CD14-positive monocyte (primary cell): ENCODE data around the gene NID2. TPM values are rescaled to one million over a fixed set of nuclear protein-coding genes. Genes with fewer than 3 reads are reported as not detected.

ENCODE experiments used
- DNase-seq, 3 donors: peaks; one replicate each; pipeline ENCODE4 v3.0.0-alpha.2; 2011 to 2022
- H2AFZ ChIP-seq: 2 replicates; pipeline ENCODE4 v1.6.0; 2012; ENCODE audit warnings: mild to moderate bottlenecking, low read depth, low read length, inconsistent platforms; ENCODE audit not compliant: insufficient read depth, poor library complexity, severe bottlenecking
- H3K27ac ChIP-seq, 2 donors: 1 replicate in 1 of 2; 2 replicates in 1 of 2; pipeline ENCODE4 v1.5.1; 2012 to 2013; ENCODE audit warnings: low read length in 2 of 2, control low read depth in 1 of 2, inconsistent platforms in 1 of 2, low read depth in 1 of 2, mild to moderate bottlenecking in 1 of 2
- H3K27me3 ChIP-seq, 2 donors: one replicate each; pipeline versions ENCODE4 v1.6.0 to v1.6.1; 2011 to 2013; ENCODE audit warnings: low read length in 2 of 2; ENCODE audit not compliant: control insufficient read depth in 2 of 2, insufficient read depth in 2 of 2
- H3K36me3 ChIP-seq, 2 donors: replicated peaks in 1 of 2; 1 replicate in 1 of 2; 2 replicates in 1 of 2; pipeline versions ENCODE4 v1.5.1 to v1.6.1; 2012 to 2013; ENCODE audit warnings: low read length in 2 of 2, control low read depth in 1 of 2, inconsistent platforms in 1 of 2, mild to moderate bottlenecking in 1 of 2; ENCODE audit not compliant: insufficient read depth in 2 of 2, control insufficient read depth in 1 of 2
- H3K4me1 ChIP-seq, 2 donors: 1 replicate in 1 of 2; 2 replicates in 1 of 2; pipeline versions ENCODE4 v1.5.1 to v1.6.1; 2012 to 2013; ENCODE audit warnings: low read length in 2 of 2, control low read depth in 1 of 2, inconsistent platforms in 1 of 2, mild to moderate bottlenecking in 1 of 2, moderate library complexity in 1 of 2; ENCODE audit not compliant: insufficient read depth in 2 of 2, control insufficient read depth in 1 of 2
- H3K4me2 ChIP-seq: replicated peaks from 2 replicates; pipeline ENCODE3; 2012; ENCODE audit warnings: low read length, moderate library complexity, mild to moderate bottlenecking; ENCODE audit not compliant: poor library complexity, severe bottlenecking; ENCODE audit errors: extremely low read depth
- H3K4me3 ChIP-seq, 3 experiments: fragments of 200-600 bp in 1 of 3; sonication (generic) in 1 of 3; replicated peaks in 1 of 3; 1 replicate in 2 of 3; 2 replicates in 1 of 3; pipeline ENCODE4 v1.5.1; 2011 to 2013; ENCODE audit warnings: low read length in 3 of 3, mild to moderate bottlenecking in 3 of 3, control low read depth in 2 of 3, low read depth in 2 of 3, inconsistent platforms in 1 of 3, moderate library complexity in 1 of 3
- H3K79me2 ChIP-seq: 2 replicates; pipeline ENCODE4 v1.6.0; 2012; ENCODE audit warnings: mild to moderate bottlenecking, control low read depth, inconsistent platforms, low read length, moderate library complexity; ENCODE audit not compliant: insufficient read depth
- H3K9ac ChIP-seq: 2 replicates; pipeline ENCODE4 v1.6.0; 2017; ENCODE audit warnings: low read length, mild to moderate bottlenecking; ENCODE audit not compliant: insufficient read depth, poor library complexity, severe bottlenecking
- H3K9me3 ChIP-seq, 2 donors: replicated peaks in 1 of 2; 1 replicate in 1 of 2; 2 replicates in 1 of 2; pipeline versions ENCODE4 v1.5.1 to v1.6.1; 2012 to 2013; ENCODE audit warnings: low read length in 2 of 2, control low read depth in 1 of 2; ENCODE audit not compliant: control insufficient read depth in 1 of 2, insufficient read depth in 1 of 2
- H4K20me1 ChIP-seq: 2 replicates; pipeline ENCODE4 v1.6.0; 2012; ENCODE audit warnings: mild to moderate bottlenecking, low read length, control low read depth, moderate library complexity; ENCODE audit not compliant: insufficient read depth
- H3K27ac Mint-ChIP-seq, 7 donors: one replicate each; pipeline ENCODE4 v1.8.0; 2020; ENCODE audit warnings: mild to moderate bottlenecking in 7 of 7, mixed read lengths in 7 of 7, moderate library complexity in 6 of 7, inconsistent platforms in 2 of 7
- H3K27me3 Mint-ChIP-seq, 3 donors: one replicate each; pipeline ENCODE4 v1.8.0; 2021 to 2022; ENCODE audit warnings: low read depth in 3 of 3, mild to moderate bottlenecking in 3 of 3, mixed read lengths in 3 of 3, moderate library complexity in 3 of 3, inconsistent platforms in 1 of 3
- H3K36me3 Mint-ChIP-seq, 2 donors: one replicate each; pipeline ENCODE4 v1.8.0; 2020; ENCODE audit warnings: mixed read lengths in 2 of 2, inconsistent platforms in 1 of 2, mild to moderate bottlenecking in 1 of 2
- H3K4me1 Mint-ChIP-seq: one replicate; pipeline ENCODE4 v1.8.0; 2020; ENCODE audit warnings: mild to moderate bottlenecking, mixed read lengths
- H3K4me3 Mint-ChIP-seq, 2 donors: one replicate each; pipeline ENCODE4 v1.8.0; 2020; ENCODE audit warnings: mild to moderate bottlenecking in 2 of 2, mixed read lengths in 2 of 2, moderate library complexity in 1 of 2
- H3K9me3 Mint-ChIP-seq, 7 donors: one replicate each; pipeline ENCODE4 v1.8.0; 2020 to 2022; ENCODE audit warnings: mixed read lengths in 7 of 7, mild to moderate bottlenecking in 6 of 7, moderate library complexity in 6 of 7, inconsistent platforms in 2 of 7
- CTCF ChIP-seq: fragments of 200-600 bp; IDR thresholded peaks from one replicate; pipeline ENCODE4 v1.8.0; 2022; ENCODE audit warnings: antibody characterized with exemption, mild to moderate bottlenecking
- WGBS: methylation state at CpG from one replicate; pipeline ENCODE4 v1.1.5; 2013; ENCODE audit warnings: missing lambda C conversion rate; ENCODE audit not compliant: insufficient coverage; 5-methylcytosine and 5-hydroxymethylcytosine counted together
- intact Hi-C, 2 donors: fragments of 100-400 bp; cut with micrococcal nuclease; formaldehyde crosslinking; loops; one replicate each; pipeline versions ENCODE4 v1.15.0 to v1.15.1; 2023
- polyA plus RNA-seq, 3 donors: library from polyadenylated mRNA; depleted of rRNA in 1 of 3; unstranded in 2 of 3; stranded (reverse) in 1 of 3; fragments of 300-500 nt in 2 of 3; fragments of >200 nt in 1 of 3; fragmentation: Illumina TruSeq in 2 of 3; gene quantifications; 1 replicate in 2 of 3; 2 replicates in 1 of 3; pipeline ENCODE4 v1.2.3, GENCODE V29; 2012 to 2021

NID2 gene
- polyA plus RNA-seq, 3 donors = not detected

- H3K27me3 ChIP-seq = no peaks in the 10 kb centered on the region
- intact Hi-C loops = no loop called here
- no peak overlapping the region for H3K27ac ChIP-seq
- Mint-ChIP-seq H3K27ac (no peak overlapping the region), H3K4me1 (peaks cover 4% of the 10 kb centered on the region), H3K36me3 (peaks cover 57 to 61% of the 10 kb centered on the region in 2 donors), H3K9me3 (no peaks in the 10 kb centered on the region), H3K4me3 (no peak overlapping the region), H3K27me3 (no peaks in the 10 kb centered on the region)
- no peak overlapping the region for H3K9ac ChIP-seq
- 100% methylated on average over 1 of the region's 3 CpGs for WGBS
- TF ChIP-seq CTCF = no peak
- no peaks in the 10 kb centered on the region for H3K4me1 ChIP-seq
- no peak for DNase-seq
- no peaks in the 10 kb centered on the region for H3K9me3 ChIP-seq
- no peak overlapping the region for H3K4me3 ChIP-seq
- H4K20me1 ChIP-seq = no peaks in the 10 kb centered on the region
- H3K79me2 ChIP-seq = no peaks in the 10 kb centered on the region
- no peak overlapping the region for H2AFZ ChIP-seq
- H3K4me2 ChIP-seq = no peak overlapping the region
- H3K36me3 ChIP-seq = peaks cover 64 to 67% of the 10 kb centered on the region in 2 donors
These were observed 58.6 kb downstream of the NID2 start for GRCh38 chr14:52010173-52010693.

- Mint-ChIP-seq H3K4me1 (no peaks in the 10 kb centered on the region), H3K4me3 (no peak overlapping the region), H3K27ac (no peak overlapping the region), H3K9me3 (no peaks in the 10 kb centered on the region), H3K27me3 (no peaks in the 10 kb centered on the region), H3K36me3 (peaks cover 77 to 82% of the 10 kb centered on the region in 2 donors)
- Histone ChIP-seq H3K4me3 (no peak overlapping the region), H3K4me2 (no peak overlapping the region), H3K36me3 (peaks cover 85 to 88% of the 10 kb centered on the region in 2 donors), H2AFZ (no peak overlapping the region), H3K9me3 (no peaks in the 10 kb centered on the region), H4K20me1 (no peaks in the 10 kb centered on the region), H3K9ac (no peak overlapping the region), H3K4me1 (no peaks in the 10 kb centered on the region), H3K27me3 (no peaks in the 10 kb centered on the region), H3K79me2 (no peaks in the 10 kb centered on the region), H3K27ac (no peak overlapping the region)
- intact Hi-C loops = no loop called here
- TF ChIP-seq CTCF = no peak
- WGBS = 92% methylated on average over 4 of the region's 4 CpGs
- no peak for DNase-seq
These were observed 60.7 kb downstream of the NID2 start for GRCh38 chr14:52008136-52008535.
